H9 (cell line): Measurements from ENCODE around the gene PPP1R27. TPM values are rescaled to one million over a fixed set of nuclear protein-coding genes. Genes with fewer than 3 reads are reported as not detected.

Source experiments
- DNase-seq: peaks from one replicate; pipeline ENCODE4 v3.0.0-alpha.2; 2017
- H2AFZ ChIP-seq: one replicate; pipeline ENCODE4 v1.6.1; 2013; ENCODE audit warnings: mild to moderate bottlenecking, low read length, control low read depth, moderate library complexity
- H2AK5ac ChIP-seq: 2 replicates; pipeline ENCODE4 v1.6.1; 2013; ENCODE audit warnings: low read length, control low read depth, mixed read lengths; ENCODE audit not compliant: insufficient read length
- H2BK120ac ChIP-seq: one replicate; pipeline ENCODE4 v1.6.1; 2013; ENCODE audit warnings: low read depth, mild to moderate bottlenecking, low read length, control low read depth, inconsistent platforms; ENCODE audit not compliant: poor library complexity, severe bottlenecking
- H2BK12ac ChIP-seq: 2 replicates; pipeline ENCODE4 v1.6.1; 2013; ENCODE audit warnings: low read length, control low read depth, mixed read lengths, low read depth; ENCODE audit not compliant: insufficient read length
- H2BK15ac ChIP-seq: 2 replicates; pipeline ENCODE4 v1.6.1; 2013; ENCODE audit warnings: low read depth, low read length, control low read depth
- H2BK20ac ChIP-seq: one replicate; pipeline ENCODE4 v1.6.1; 2013; ENCODE audit warnings: low read depth, mild to moderate bottlenecking, low read length, control low read depth, inconsistent platforms; ENCODE audit not compliant: poor library complexity, severe bottlenecking
- H2BK5ac ChIP-seq: 2 replicates; pipeline ENCODE4 v1.6.1; 2013; ENCODE audit warnings: low read length, control low read depth, mixed read lengths; ENCODE audit not compliant: insufficient read length
- H3K14ac ChIP-seq: 2 replicates; pipeline ENCODE4 v1.6.1; 2013; ENCODE audit warnings: low read length, control low read depth; ENCODE audit not compliant: insufficient read depth
- H3K18ac ChIP-seq: 2 replicates; pipeline ENCODE4 v1.6.1; 2013; ENCODE audit warnings: low read depth, mild to moderate bottlenecking, mixed read lengths, low read length, control low read depth; ENCODE audit not compliant: insufficient read length
- H3K23ac ChIP-seq: 2 replicates; pipeline ENCODE4 v1.6.1; 2013; ENCODE audit warnings: low read length, control low read depth, mixed read lengths, low read depth; ENCODE audit not compliant: insufficient read length
- H3K23me2 ChIP-seq: 2 replicates; pipeline ENCODE4 v1.6.1; 2013; ENCODE audit warnings: low read depth, mild to moderate bottlenecking, mixed read lengths, low read length, control low read depth; ENCODE audit not compliant: insufficient read length, poor library complexity, severe bottlenecking
- H3K27ac ChIP-seq: 2 replicates; pipeline ENCODE4 v1.5.1; 2013; ENCODE audit warnings: low read length, control low read depth, mixed read lengths, low read depth; ENCODE audit not compliant: insufficient read length
- H3K27me3 ChIP-seq: 2 replicates; pipeline ENCODE4 v1.6.1; 2013; ENCODE audit warnings: low read length, control low read depth, inconsistent platforms; ENCODE audit not compliant: insufficient read depth
- H3K4ac ChIP-seq: 2 replicates; pipeline ENCODE4 v1.6.1; 2013; ENCODE audit warnings: low read depth, mild to moderate bottlenecking, control low read depth, inconsistent platforms, low read length, moderate library complexity
- H3K4me1 ChIP-seq: 2 replicates; pipeline ENCODE4 v1.6.1; 2013; ENCODE audit warnings: low read length, control low read depth, inconsistent platforms; ENCODE audit not compliant: insufficient read depth
- H3K4me2 ChIP-seq: 2 replicates; pipeline ENCODE4 v1.6.1; 2013; ENCODE audit warnings: low read length, control low read depth, mixed read lengths; ENCODE audit not compliant: insufficient read length, insufficient read depth
- H3K56ac ChIP-seq: 2 replicates; pipeline ENCODE4 v1.6.1; 2013; ENCODE audit warnings: low read depth, mild to moderate bottlenecking, mixed read lengths, low read length, control low read depth; ENCODE audit not compliant: insufficient read length
- H3K79me1 ChIP-seq: 2 replicates; pipeline ENCODE4 v1.6.1; 2013; ENCODE audit warnings: low read depth, mild to moderate bottlenecking, moderate library complexity, low read length, control low read depth, inconsistent platforms; ENCODE audit not compliant: insufficient read depth, poor library complexity, severe bottlenecking
- H3K79me2 ChIP-seq: 2 replicates; pipeline ENCODE4 v1.6.1; 2013; ENCODE audit warnings: low read length, control low read depth, inconsistent platforms; ENCODE audit not compliant: insufficient read depth
- H3K9ac ChIP-seq: 2 replicates; pipeline ENCODE4 v1.6.1; 2013; ENCODE audit warnings: low read length, control low read depth, mixed read lengths; ENCODE audit not compliant: insufficient read length; ENCODE audit errors: extremely low read depth
- H3K9me3 ChIP-seq: one replicate; pipeline ENCODE4 v1.6.1; 2013; ENCODE audit warnings: low read depth, low read length, inconsistent platforms; ENCODE audit not compliant: control insufficient read depth
- H3T11ph ChIP-seq: one replicate; pipeline ENCODE4 v1.6.1; 2013; ENCODE audit warnings: mild to moderate bottlenecking, low read length, control low read depth, inconsistent platforms
- H4K20me1 ChIP-seq: one replicate; pipeline ENCODE4 v1.6.1; 2013; ENCODE audit not compliant: control insufficient read depth, insufficient read length, insufficient read depth
- H4K5ac ChIP-seq: 2 replicates; pipeline ENCODE4 v1.6.1; 2013; ENCODE audit warnings: low read depth, mild to moderate bottlenecking, mixed read lengths, low read length, control low read depth; ENCODE audit not compliant: insufficient read length
- H4K8ac ChIP-seq: replicated peaks from 2 replicates; pipeline ENCODE4 v1.6.1; 2013; ENCODE audit warnings: low read length, control low read depth, mixed read lengths, low read depth; ENCODE audit not compliant: insufficient read length
- H4K91ac ChIP-seq: 2 replicates; pipeline ENCODE4 v1.6.1; 2013; ENCODE audit warnings: low read depth, mild to moderate bottlenecking, moderate library complexity, mixed read lengths, low read length, control low read depth; ENCODE audit not compliant: insufficient read length
- H3K27ac Mint-ChIP-seq, 3 experiments: 2 replicates in 2 of 3; 3 replicates in 1 of 3; pipeline ENCODE4 v1.8.0; 2020 to 2021; ENCODE audit warnings: mixed read lengths in 3 of 3, mild to moderate bottlenecking in 1 of 3, moderate library complexity in 1 of 3
- H3K27me3 Mint-ChIP-seq: 2 replicates; pipeline ENCODE4 v1.8.0; 2021; ENCODE audit warnings: low read depth, mild to moderate bottlenecking, moderate library complexity, mixed read lengths
- H3K36me3 Mint-ChIP-seq, 3 experiments: 2 replicates in 2 of 3; 3 replicates in 1 of 3; pipeline ENCODE4 v1.8.0; 2020 to 2021; ENCODE audit warnings: low read depth in 3 of 3, mixed read lengths in 3 of 3; ENCODE audit not compliant: insufficient read depth in 1 of 3
- H3K4me1 Mint-ChIP-seq, 2 experiments: 2 replicates each; pipeline ENCODE4 v1.8.0; 2020; ENCODE audit warnings: mixed read lengths in 2 of 2
- H3K4me3 Mint-ChIP-seq, 2 experiments: 2 replicates in 1 of 2; 3 replicates in 1 of 2; pipeline ENCODE4 v1.8.0; 2020 to 2021; ENCODE audit warnings: mild to moderate bottlenecking in 2 of 2, mixed read lengths in 2 of 2, moderate library complexity in 1 of 2
- H3K9me3 Mint-ChIP-seq, 2 experiments: 2 replicates in 1 of 2; 3 replicates in 1 of 2; pipeline ENCODE4 v1.8.0; 2020; ENCODE audit warnings: mild to moderate bottlenecking in 2 of 2, mixed read lengths in 2 of 2, moderate library complexity in 1 of 2
- CTCF ChIP-seq: fragments of 200-600 bp; sonication (generic); conservative IDR thresholded peaks from 3 replicates; pipeline ENCODE4 v1.8.0; 2021; ENCODE audit warnings: antibody characterized with exemption, mild to moderate bottlenecking
- WGBS: extraction: QIAGEN DNeasy Blood & Tissue Kit; methylation state at CpG from one replicate; pipeline ENCODE4 v1.1.7; 2013; ENCODE audit warnings: missing lambda C conversion rate, low lambda C conversion rate, mixed read lengths; ENCODE audit not compliant: insufficient read length; ENCODE audit errors: extremely low coverage; 5-methylcytosine and 5-hydroxymethylcytosine counted together
- total RNA-seq: library from RNA; stranded (reverse); gene quantifications from 2 replicates; pipeline ENCODE4 v1.2.1, GENCODE V29; 2021

PPP1R27 gene
- total RNA-seq, 1 experiment from 2014 or later, result 0.22 TPM

DNA sequence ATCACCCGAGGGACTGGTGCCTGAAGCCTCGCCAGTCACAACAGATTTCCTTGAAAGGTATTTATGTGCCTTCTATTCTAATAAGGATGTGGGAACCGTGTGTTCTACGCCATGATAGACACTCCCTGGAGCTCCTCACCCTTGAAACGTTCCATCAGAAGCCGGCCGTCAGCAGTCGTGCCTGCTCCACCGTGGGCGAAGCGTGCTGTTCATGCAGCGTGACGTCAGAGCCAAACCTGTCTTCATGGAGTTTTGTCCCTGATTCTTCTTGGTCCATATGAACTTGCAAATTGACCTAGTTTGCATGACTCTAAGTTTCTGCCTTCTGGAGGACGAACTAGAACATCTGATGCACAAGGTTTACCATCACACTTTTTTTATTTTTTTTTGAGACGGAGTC, 4.5 kb upstream of the PPP1R27 start:
- H2BK120ac ChIP-seq, result no peak overlapping the region
- H4K91ac ChIP-seq, result no peak overlapping the region
- Mint-ChIP-seq H3K9me3 (no peaks in the 10 kb centered on the region), H3K4me1 (peaks cover 5 to 6% of the 10 kb centered on the region in 2 experiments; a peak in 3 of 4 replicates), H3K27me3 (no peaks in the 10 kb centered on the region; the same call in 1 of the 2 replicates), H3K27ac (peak overlapping the region in 1 of 3 experiments; percentile 36; a peak in 1 of 7 replicates), H3K36me3 (peaks cover 3 to 20% (median 16%) of the 10 kb centered on the region in 3 experiments; a peak in 6 of 7 replicates), H3K4me3 (no peak overlapping the region)
- H3K9ac ChIP-seq, result no peak overlapping the region
- H3K27me3 ChIP-seq, result no peaks in the 10 kb centered on the region
- no peak overlapping the region for H4K8ac ChIP-seq
- no peak overlapping the region for H3K27ac ChIP-seq
- H3K14ac ChIP-seq, result no peak overlapping the region
- no peak overlapping the region for H2AFZ ChIP-seq
- H3K4me2 ChIP-seq, result no peak overlapping the region
- no CpG with 5 or more reads among the region's 15 CpGs for WGBS
- no peak overlapping the region for H3K18ac ChIP-seq
- H3K23ac ChIP-seq, result no peak overlapping the region
- TF ChIP-seq CTCF, result no peak
- no peaks in the 10 kb centered on the region for H3K79me1 ChIP-seq
- no peaks in the 10 kb centered on the region for H3K4me1 ChIP-seq
- H2BK12ac ChIP-seq, result no peak overlapping the region
- H2BK20ac ChIP-seq, result no peak overlapping the region
- peaks cover 2% of the 10 kb centered on the region; the same call in 1 of the 2 replicates for H3K79me2 ChIP-seq
- no peak overlapping the region for H3K56ac ChIP-seq
- no peak overlapping the region for H2AK5ac ChIP-seq
- H2BK15ac ChIP-seq, result no peak overlapping the region
- no peak overlapping the region for H4K5ac ChIP-seq
- no peak overlapping the region for H2BK5ac ChIP-seq
- no peak overlapping the region for H3K4ac ChIP-seq
- no peaks in the 10 kb centered on the region for H4K20me1 ChIP-seq
- DNase-seq, result no peak
- H3K23me2 ChIP-seq, result peaks cover 4% of the 10 kb centered on the region
- H3T11ph ChIP-seq, result no peak overlapping the region
- H3K9me3 ChIP-seq, result no peaks in the 10 kb centered on the region
